Activated CD4-positive, alpha-beta T cell treated with anti-CD3 and anti-CD28 coated beads, Interleukin-2, amount 10 ng/mL, durations not matched to agents 24 days and 14 days (primary cell): ENCODE results near the gene IL1A. TPM values are rescaled to one million over a fixed set of nuclear protein-coding genes. Genes with fewer than 3 reads are reported as not detected.
A peak's percentile ranks its signal among the peaks of the same experiment; 100 is the strongest.

Experiments used
- DNase-seq: peaks from one replicate; pipeline ENCODE4 v3.0.0; 2022
- H3K27ac Mint-ChIP-seq: one replicate; pipeline ENCODE4 v1.8.0; 2022; ENCODE audit warnings: mild to moderate bottlenecking, mixed read lengths
- H3K27me3 Mint-ChIP-seq: one replicate; pipeline ENCODE4 v1.8.0; 2022; ENCODE audit warnings: mixed read lengths
- H3K36me3 Mint-ChIP-seq: one replicate; pipeline ENCODE4 v1.8.0; 2022; ENCODE audit warnings: low read depth, mild to moderate bottlenecking, mixed read lengths
- H3K4me1 Mint-ChIP-seq: one replicate; pipeline ENCODE4 v1.8.0; 2021; ENCODE audit warnings: mixed read lengths
- H3K4me3 Mint-ChIP-seq: one replicate; pipeline ENCODE4 v1.8.0; 2022; ENCODE audit warnings: mild to moderate bottlenecking, moderate library complexity, mixed read lengths
- H3K9me3 Mint-ChIP-seq: one replicate; pipeline ENCODE4 v1.8.0; 2021; ENCODE audit warnings: mixed read lengths
- intact Hi-C: fragments of 100-400 bp; cut with micrococcal nuclease; formaldehyde crosslinking; loops from one replicate; pipeline ENCODE4 v1.15.1; 2023
- total RNA-seq: library from RNA; stranded (reverse); gene quantifications from 2 replicates; pipeline ENCODE4 v1.2.3, GENCODE V29; 2022

The IL1A gene
- total RNA-seq, 1 donor from 2014 or later, result 10.2 TPM

DNA sequence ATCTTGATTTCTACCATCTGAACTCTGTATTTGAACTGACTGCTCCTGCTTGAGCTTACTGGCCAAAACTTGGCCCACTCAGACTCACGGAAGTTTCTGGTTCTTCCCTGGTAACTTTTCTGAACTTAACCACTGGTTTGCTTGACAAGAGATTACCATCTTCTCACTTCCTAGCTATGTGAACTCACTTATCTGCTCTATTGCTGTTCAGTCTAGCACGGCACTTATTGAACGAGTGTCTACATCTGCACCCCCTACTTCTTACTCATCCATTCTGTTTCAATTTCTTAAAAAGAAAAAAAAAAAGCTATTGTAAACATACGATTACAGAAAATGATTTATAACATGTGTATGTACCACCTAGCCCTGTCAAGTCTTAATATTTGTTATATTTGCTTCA, 28.8 kb downstream of the IL1A start:
- H3K9me3 Mint-ChIP-seq, result no peaks in the 10 kb centered on the region
- no peak overlapping the region for H3K4me3 Mint-ChIP-seq
- H3K27ac Mint-ChIP-seq, result peak overlapping the region; percentile 30
- H3K27me3 Mint-ChIP-seq, result no peaks in the 10 kb centered on the region
- peaks cover 40% of the 10 kb centered on the region for H3K4me1 Mint-ChIP-seq
- DNase-seq, result no peak
- H3K36me3 Mint-ChIP-seq, result peaks cover 58% of the 10 kb centered on the region
- intact Hi-C loops, result no loop called here

- Mint-ChIP-seq H3K36me3 (peaks cover 61% of the 10 kb centered on the region), H3K9me3 (no peaks in the 10 kb centered on the region), H3K27me3 (no peaks in the 10 kb centered on the region), H3K4me1 (peaks cover 49% of the 10 kb centered on the region), H3K27ac (no peak overlapping the region), H3K4me3 (no peak overlapping the region)
- intact Hi-C loops, result loop anchor here (5.0 kb wide), 1 partner anchor 48 kb away; no protein-coding TSS in a partner anchor
- DNase-seq, result no peak
Measured at GRCh38 chr2:112754564-112754963, 29.7 kb downstream of the IL1A start.

GRCh38 chr2:112752667-112753066, 31.6 kb downstream of the IL1A start:
- Mint-ChIP-seq H3K36me3 (peaks cover 54% of the 10 kb centered on the region), H3K9me3 (no peaks in the 10 kb centered on the region), H3K4me1 (peaks cover 43% of the 10 kb centered on the region), H3K4me3 (no peak overlapping the region), H3K27me3 (no peaks in the 10 kb centered on the region), H3K27ac (no peak overlapping the region)
- intact Hi-C loops, result loop anchor here (5.0 kb wide), 1 partner anchor 50 kb away; no protein-coding TSS in a partner anchor
- DNase-seq, result no peak

DNA sequence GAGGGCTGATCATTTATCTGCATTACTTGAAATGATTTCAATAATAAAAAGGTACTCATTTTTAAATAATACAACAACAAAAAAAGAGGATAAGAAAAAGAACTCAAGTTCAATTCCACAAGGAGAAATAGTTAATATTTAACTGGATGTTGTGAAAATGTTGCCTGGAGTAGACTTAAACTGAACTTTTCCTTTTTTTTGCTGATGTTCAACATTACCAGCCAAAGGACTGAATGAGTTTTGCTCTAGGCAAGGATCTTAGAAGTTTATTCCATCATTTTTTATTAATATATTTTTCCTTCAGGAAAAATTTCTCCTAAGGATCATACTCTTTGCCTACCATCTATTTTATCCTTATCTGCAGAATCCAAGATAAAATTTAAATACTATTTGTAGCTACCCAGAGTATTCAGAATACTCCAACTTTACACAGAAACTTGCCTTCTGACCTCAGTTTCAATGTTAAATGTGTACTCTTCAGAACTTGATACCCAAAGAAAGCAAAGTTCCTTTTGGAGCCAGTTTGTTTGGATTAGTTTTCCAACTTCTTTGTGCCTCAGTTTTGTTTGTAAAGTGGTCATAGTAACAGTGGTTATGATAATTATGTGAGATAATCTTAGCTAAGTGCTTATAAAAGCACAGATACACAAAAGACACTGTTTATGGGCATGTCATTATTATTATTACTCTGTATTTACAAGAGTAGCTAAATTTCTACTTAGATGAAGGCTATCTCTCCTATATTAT, 32.7 kb downstream of the IL1A start:
- DNase-seq, result no peak
- H3K9me3 Mint-ChIP-seq, result no peaks in the 10 kb centered on the region
- no peak overlapping the region for H3K27ac Mint-ChIP-seq
- H3K4me1 Mint-ChIP-seq, result peaks cover 46% of the 10 kb centered on the region
- no peak overlapping the region for H3K4me3 Mint-ChIP-seq
- H3K27me3 Mint-ChIP-seq, result no peaks in the 10 kb centered on the region
- H3K36me3 Mint-ChIP-seq, result peaks cover 56% of the 10 kb centered on the region
- intact Hi-C loops, result loop anchor here (5.0 kb wide), 1 partner anchor 51 kb away; no protein-coding TSS in a partner anchor

DNA sequence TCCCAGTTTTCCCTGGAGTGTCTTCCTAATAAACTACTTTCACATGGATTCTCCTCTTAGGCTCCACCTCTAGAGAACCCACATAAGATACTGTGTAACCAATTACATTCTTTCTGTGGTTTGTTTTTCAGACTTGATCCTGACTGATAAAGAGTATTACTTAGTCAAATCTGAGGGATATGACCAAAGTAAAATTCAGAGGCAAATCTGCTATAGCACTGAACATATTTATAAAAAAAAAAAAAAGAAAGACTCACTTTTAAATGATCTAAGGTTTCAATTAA, 33.8 kb downstream of the IL1A start:
- Mint-ChIP-seq H3K27ac (peak overlapping the region; percentile 83), H3K9me3 (no peaks in the 10 kb centered on the region), H3K36me3 (peaks cover 51% of the 10 kb centered on the region), H3K27me3 (no peaks in the 10 kb centered on the region), H3K4me3 (peak overlapping the region; percentile 55), H3K4me1 (peaks cover 38% of the 10 kb centered on the region)
- DNase-seq, result no peak
- intact Hi-C loops, result loop anchor here (1.0 to 5.0 kb wide), 2 partner anchors 14 to 52 kb away; partner anchors contain the start of gene CKAP2L

DNA sequence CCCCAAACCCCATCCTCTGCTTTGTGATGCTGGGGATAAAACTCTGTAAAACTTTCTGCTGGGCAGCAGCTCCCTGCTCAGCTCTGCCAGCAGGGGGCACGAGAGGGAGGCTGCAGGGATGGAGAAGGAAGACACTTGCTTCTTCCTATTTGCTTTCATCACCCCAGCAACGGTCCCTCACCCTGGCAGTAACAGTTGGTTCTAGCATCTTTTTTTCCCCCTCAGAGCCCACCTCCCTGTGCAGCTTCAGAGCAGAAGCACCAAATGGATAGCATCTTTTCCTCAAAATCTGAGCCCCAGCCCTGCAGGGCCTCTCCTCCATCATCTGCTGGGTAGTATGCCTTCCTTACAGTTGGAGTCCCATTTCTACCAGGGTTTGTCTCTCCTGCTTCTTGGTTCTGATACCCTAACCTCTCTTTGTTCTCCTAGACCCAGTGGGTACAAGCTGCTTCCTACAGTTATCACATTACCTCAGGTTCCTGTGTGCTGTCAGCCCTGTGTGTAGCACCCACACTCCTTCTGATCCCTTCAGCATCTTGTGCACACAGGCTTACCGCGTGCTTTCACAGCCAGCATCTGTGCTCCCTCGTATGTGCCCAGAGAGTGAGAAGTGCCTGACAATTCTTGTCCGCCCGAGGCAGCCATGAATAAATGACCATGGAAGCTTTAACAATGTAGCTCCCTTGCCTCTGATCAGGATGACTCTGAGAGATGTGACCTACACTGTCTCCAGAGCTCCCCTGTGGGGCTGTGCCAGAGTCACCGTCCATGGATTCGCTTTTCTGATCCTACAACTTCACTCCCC, 34.3 kb downstream of the IL1A start:
- H3K27ac Mint-ChIP-seq, result peak overlapping the region; percentile 83
- intact Hi-C loops, result loop anchor here (1.0 to 5.0 kb wide), 5 partner anchors 14 to 209 kb away; partner anchors contain the start of gene CKAP2L
- no peaks in the 10 kb centered on the region for H3K27me3 Mint-ChIP-seq
- peak; percentile 95 for DNase-seq
- H3K4me1 Mint-ChIP-seq, result peaks cover 34% of the 10 kb centered on the region
- H3K36me3 Mint-ChIP-seq, result peaks cover 48% of the 10 kb centered on the region
- H3K4me3 Mint-ChIP-seq, result peak overlapping the region; percentile 55
- H3K9me3 Mint-ChIP-seq, result no peaks in the 10 kb centered on the region

DNA sequence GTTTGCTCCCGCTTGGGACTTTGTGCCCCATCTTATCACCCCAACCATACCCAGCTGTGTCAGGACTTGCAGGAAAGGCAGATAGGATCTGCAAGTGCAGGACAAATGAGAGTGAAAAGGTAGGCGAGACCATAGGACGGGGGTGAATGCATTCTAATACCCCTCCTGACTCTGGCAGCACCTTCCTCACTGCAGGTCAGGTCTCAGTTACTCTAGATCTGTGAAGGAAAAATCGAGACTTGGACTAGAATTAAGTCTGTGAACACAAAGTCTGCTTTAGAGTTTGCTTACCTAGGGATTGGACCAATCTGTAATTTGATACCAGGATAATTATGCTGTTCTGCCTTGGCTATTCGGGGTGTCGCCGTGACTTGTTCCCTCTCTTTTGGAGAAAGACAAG, 43.8 kb downstream of the IL1A start:
- H3K27ac Mint-ChIP-seq, result no peak overlapping the region
- no peak overlapping the region for H3K4me3 Mint-ChIP-seq
- no peaks in the 10 kb centered on the region for H3K27me3 Mint-ChIP-seq
- no peaks in the 10 kb centered on the region for H3K4me1 Mint-ChIP-seq
- intact Hi-C loops, result no loop called here
- DNase-seq, result no peak
- H3K9me3 Mint-ChIP-seq, result no peaks in the 10 kb centered on the region
- peaks cover 62% of the 10 kb centered on the region for H3K36me3 Mint-ChIP-seq

GRCh38 chr2:112737542-112738232, 46.6 kb downstream of the IL1A start:
- Mint-ChIP-seq H3K4me1 (no peaks in the 10 kb centered on the region), H3K9me3 (no peaks in the 10 kb centered on the region), H3K27me3 (no peaks in the 10 kb centered on the region), H3K36me3 (peaks cover 53% of the 10 kb centered on the region), H3K27ac (no peak overlapping the region), H3K4me3 (no peak overlapping the region)
- intact Hi-C loops, result no loop called here
- DNase-seq, result no peak

DNA sequence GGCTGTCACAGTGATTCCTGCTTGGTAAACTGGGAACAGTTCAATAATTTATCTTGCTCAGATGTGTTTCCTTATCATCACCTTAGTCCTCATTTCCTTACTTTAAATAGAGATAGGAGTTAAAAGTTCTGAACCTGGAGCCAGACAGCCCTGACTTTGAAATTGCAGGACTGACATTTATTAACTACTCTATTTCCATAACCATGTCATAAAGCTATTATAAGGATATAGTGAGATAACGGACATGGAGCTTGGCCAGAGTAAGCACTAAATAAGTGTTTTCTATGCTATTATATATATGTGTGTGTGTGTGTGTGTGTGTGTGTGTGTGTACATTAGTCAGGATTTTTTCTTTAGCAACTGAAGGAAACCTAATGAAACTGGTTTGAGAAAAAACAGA, 50.4 kb downstream of the IL1A start:
- intact Hi-C loops, result no loop called here

GRCh38 chr2:112733456-112733855, 50.8 kb downstream of the IL1A start:
- intact Hi-C loops, result no loop called here

More for the DNA sequence above, 50.4 kb downstream of the IL1A start:
- Mint-ChIP-seq H3K36me3 (peaks cover 24% of the 10 kb centered on the region), H3K4me1 (peaks cover 2% of the 10 kb centered on the region), H3K27ac (no peak overlapping the region), H3K9me3 (no peaks in the 10 kb centered on the region), H3K4me3 (no peak overlapping the region), H3K27me3 (no peaks in the 10 kb centered on the region)
- DNase-seq, result no peak

DNA sequence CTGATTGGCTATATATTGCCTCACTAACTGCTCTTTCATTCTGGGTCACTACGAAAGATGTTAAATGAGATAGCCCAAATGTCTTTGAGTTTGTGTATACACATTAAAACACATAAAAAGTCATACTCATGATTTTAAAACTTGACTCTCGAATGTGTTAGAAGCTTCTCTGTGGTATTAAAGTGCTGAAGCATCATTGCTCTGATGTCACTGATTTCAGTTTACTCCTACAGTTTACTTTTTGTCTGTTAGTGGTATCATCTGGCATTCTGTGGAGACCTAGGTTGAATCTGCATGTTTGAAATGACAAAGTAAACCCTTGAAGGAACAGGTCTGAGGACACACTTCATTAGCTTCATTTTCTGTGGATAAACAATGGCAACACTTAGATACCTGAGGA, 52.8 kb downstream of the IL1A start:
- no peak for DNase-seq
- H3K27me3 Mint-ChIP-seq, result peaks cover 2% of the 10 kb centered on the region
- peaks cover 7% of the 10 kb centered on the region for H3K36me3 Mint-ChIP-seq
- no peaks in the 10 kb centered on the region for H3K9me3 Mint-ChIP-seq
- H3K4me1 Mint-ChIP-seq, result peaks cover 18% of the 10 kb centered on the region
- intact Hi-C loops, result no loop called here
- H3K27ac Mint-ChIP-seq, result no peak overlapping the region
- no peak overlapping the region for H3K4me3 Mint-ChIP-seq

More at GRCh38 chr2:112733456-112733855, 50.8 kb downstream of the IL1A start:
- no peaks in the 10 kb centered on the region for H3K9me3 Mint-ChIP-seq
- H3K4me1 Mint-ChIP-seq, result peaks cover 6% of the 10 kb centered on the region
- no peak for DNase-seq
- peaks cover 22% of the 10 kb centered on the region for H3K36me3 Mint-ChIP-seq
- H3K4me3 Mint-ChIP-seq, result no peak overlapping the region
- no peak overlapping the region for H3K27ac Mint-ChIP-seq
- H3K27me3 Mint-ChIP-seq, result no peaks in the 10 kb centered on the region

DNA sequence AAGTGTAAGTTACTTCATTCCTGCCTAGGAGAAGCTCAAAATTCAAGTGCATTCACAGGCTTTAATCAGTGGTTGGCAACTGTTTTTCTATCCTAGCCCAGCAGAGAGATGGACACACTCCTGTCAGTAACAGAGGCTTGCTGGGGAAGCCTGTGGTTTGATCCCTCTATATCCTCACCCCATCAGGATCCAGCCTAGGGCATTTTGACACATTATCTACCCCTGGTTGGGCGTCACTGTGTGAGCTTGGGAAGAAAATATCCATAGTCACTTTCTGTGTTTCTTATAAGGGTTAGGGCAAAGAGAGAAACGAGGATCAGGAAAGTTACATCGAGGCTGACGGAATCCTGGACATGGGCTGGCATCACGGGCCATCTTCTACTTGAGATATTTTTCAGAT, 53.5 kb downstream of the IL1A start:
- Mint-ChIP-seq H3K36me3 (peaks cover 4% of the 10 kb centered on the region), H3K27me3 (peaks cover 2% of the 10 kb centered on the region), H3K4me1 (peaks cover 20% of the 10 kb centered on the region), H3K4me3 (no peak overlapping the region), H3K27ac (no peak overlapping the region), H3K9me3 (no peaks in the 10 kb centered on the region)
- peak; percentile 37 for DNase-seq
- intact Hi-C loops, result no loop called here

DNA sequence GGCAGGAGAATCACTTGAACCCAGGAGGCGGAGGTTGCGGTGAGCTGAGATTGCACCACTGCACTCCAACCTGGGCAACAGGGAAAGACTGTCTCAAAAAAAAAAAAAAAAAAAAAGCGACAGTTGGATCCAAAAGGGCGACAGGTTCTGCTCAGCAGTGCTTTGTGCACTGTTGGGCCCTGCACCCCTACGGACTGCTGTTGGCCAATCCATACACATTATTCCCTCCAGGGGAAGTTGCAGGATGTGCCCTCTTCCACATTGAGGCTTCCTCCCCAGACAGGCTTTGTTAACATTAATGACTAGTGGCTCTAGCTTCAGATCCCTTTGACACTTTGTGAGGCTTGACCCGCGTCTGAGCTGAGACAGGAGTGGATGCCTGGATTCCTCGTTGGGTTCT, 54.1 kb downstream of the IL1A start:
- H3K36me3 Mint-ChIP-seq, result peaks cover under 1% of the 10 kb centered on the region
- H3K27me3 Mint-ChIP-seq, result peaks cover 2% of the 10 kb centered on the region
- no peak overlapping the region for H3K27ac Mint-ChIP-seq
- H3K9me3 Mint-ChIP-seq, result no peaks in the 10 kb centered on the region
- intact Hi-C loops, result no loop called here
- H3K4me3 Mint-ChIP-seq, result no peak overlapping the region
- peak; percentile 50 for DNase-seq
- H3K4me1 Mint-ChIP-seq, result peaks cover 21% of the 10 kb centered on the region
